HG03469 (cell line): Measurements from ENCODE around the gene SOX2.
"Not testable (repeated sequence)": the region's sequence is repeated elsewhere in the genome, so short reads cannot be mapped to it uniquely, and the experiment has no call there.

Experiments
- ATAC-seq: cut with Tn5 transposase; IDR thresholded peaks from one replicate; pipeline ENCODE4 v1.9.1; 2021; ENCODE audit warnings: mild to moderate bottlenecking, moderate library complexity, moderate number of reproducible peaks; ENCODE audit not compliant: unreplicated experiment

The SOX2 gene

DNA sequence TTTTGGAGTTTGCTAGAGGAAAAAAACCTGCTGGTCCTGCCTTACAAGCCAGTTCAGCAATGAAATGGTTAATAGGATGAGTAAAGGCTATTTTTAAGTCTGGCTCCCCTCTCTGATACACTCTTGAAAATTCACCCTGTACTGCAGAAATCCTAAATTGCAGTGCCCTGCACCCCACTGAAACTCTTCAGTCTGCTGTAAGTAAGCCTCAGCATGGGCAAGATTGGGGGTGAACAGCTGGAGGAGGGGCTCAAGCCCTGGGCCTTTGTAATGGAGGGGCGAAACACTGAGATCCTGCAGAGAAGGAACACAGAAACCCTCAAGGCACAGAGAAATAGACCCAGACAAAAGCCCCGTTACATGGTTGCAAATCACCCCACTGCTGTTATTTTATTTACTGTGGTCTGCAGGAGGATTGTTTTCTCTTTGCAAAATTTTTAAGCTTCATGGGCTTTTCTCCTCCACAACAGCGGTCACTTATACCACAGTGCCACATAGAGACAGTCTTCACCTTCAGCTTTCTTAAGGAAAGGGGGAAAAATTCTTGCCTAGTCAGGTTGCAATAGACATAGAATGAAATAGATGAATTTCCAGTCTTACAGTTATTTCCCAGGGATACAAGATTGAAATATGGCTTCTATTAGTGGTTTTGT is 45.0 kb downstream of the SOX2 start:
- no peak for ATAC-seq

DNA sequence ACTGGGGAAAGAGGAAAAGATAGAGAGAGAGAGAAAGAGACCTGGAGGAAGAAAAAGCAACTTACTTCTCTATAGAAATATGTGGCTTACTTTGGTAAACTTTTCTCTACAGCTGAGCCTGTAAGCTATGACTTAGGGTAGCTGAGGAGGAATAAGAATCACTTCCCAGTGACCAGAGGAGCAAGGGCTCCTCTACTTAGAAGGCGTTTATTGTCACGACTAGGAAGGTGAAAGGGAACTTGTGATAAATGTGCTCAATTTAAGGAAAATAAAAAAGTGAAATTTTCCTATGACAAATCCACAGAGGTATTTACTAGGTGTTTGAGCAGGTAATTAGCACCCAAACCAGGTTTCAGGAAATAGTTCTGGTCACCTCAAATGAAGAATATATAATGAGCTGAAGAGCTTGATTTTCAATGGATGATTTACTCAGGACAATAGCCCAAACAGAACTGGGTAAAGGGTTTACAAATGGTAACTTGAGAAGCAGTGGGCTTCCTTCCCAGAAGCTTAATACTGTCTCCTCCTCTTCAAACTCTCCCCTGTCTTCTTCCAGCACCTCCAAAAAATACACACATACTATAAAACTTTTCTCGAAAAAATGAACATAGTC is 46.1 kb downstream of the SOX2 start:
- ATAC-seq, result no peak

DNA sequence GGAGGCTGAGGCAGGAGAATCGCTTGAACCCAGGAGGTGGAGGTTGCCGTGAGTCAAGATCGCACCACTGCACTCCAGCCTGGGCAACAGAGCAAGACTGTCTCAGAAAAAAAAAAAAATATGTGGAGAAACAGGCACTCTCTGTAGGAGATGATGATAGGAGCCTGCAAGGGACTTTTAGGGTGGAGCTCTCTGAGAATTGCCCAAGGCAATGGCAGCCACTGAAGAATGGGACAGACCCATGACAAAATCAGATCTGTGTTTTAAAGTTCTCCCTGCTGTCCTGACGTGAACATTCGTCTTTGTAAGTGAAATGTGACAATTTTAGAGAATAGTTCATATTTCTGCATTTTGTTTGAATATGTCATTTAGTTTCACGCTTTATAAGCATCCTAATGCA is 50.2 kb downstream of the SOX2 start:
- ATAC-seq, result no peak

DNA sequence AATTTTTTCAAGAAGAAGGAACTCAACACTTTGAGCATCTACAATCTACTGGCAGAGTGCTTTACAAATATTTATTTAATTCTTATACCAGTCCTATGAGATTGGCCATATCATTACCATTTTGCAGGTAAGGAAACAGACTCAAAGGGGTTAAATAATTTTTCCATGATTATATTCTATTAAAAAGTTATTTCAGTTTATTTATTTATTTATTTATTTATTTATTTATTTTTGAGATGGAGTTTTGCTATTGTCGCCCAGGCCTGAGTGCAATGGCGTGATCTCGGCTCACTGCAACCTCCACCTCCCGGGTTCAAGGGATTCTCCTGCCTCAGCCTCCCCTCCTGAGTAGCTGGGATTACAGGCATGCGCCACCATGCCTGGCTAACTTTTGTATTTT is 52.3 kb downstream of the SOX2 start:
- ATAC-seq, result not testable (repeated sequence)
